Dedifferentiated amniotic fluid mesenchymal stem cell (primary cell): Measurements from ENCODE around the gene PHAF1.

Source experiments
- DNase-seq: peaks from one replicate; pipeline ENCODE4 v3.0.0-alpha.2; 2016; ENCODE audit errors: extremely low spot score

PHAF1 gene

GRCh38 chr16:67195676-67196075 is 85.9 kb downstream of the PHAF1 start:
- no peak for DNase-seq

DNA sequence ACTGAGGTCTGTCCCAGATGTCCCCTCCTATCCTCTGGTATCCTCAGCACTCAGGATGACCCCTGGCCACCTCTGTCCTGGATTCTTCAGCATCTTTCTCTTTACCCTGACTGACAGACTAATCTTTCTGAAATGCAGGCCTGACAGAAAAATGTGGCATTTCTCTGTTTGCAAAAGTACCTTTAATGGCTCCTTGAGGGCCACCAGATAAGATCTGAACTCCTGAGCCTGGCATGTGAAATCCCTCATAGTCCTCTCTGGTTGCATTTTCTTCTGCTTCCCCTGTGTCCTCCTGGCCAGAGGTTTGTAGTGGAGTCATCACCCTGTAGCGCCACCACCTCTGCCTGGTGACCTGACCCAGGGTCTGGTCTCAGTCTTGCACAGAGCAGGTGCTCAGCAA is 87.1 kb downstream of the PHAF1 start:
- DNase-seq: no peak

GRCh38 chr16:67197704-67198103 is 88.0 kb downstream of the PHAF1 start:
- DNase-seq: no peak
